HG03039 (cell line): ENCODE measurements around the gene RBM44.

ENCODE experiments used
- ATAC-seq: cut with Tn5 transposase; IDR thresholded peaks from one replicate; pipeline ENCODE4 v1.9.1; 2021; ENCODE audit warnings: mild to moderate bottlenecking, moderate library complexity; ENCODE audit not compliant: unreplicated experiment

Gene RBM44

DNA sequence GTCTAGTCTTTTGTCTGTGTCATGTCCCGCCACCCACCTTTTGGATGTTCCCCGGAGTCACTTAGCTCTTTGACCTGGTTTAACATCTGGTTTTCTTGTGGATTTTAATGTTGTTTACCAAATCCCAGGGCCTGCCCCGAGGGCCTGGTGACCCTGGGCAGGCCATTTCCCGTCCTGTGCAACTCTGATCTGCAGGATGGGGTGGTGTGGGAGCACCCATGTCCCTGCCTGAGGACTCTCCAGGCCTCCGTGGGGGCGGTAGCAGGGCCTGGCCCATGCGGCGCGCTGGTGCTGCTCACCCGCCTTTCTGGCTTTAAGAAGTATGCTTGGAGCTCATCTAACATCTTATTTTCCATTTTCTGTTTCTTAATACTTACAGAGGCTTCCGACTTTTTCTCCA, 71.5 kb downstream of the RBM44 start:
- ATAC-seq = no peak

DNA sequence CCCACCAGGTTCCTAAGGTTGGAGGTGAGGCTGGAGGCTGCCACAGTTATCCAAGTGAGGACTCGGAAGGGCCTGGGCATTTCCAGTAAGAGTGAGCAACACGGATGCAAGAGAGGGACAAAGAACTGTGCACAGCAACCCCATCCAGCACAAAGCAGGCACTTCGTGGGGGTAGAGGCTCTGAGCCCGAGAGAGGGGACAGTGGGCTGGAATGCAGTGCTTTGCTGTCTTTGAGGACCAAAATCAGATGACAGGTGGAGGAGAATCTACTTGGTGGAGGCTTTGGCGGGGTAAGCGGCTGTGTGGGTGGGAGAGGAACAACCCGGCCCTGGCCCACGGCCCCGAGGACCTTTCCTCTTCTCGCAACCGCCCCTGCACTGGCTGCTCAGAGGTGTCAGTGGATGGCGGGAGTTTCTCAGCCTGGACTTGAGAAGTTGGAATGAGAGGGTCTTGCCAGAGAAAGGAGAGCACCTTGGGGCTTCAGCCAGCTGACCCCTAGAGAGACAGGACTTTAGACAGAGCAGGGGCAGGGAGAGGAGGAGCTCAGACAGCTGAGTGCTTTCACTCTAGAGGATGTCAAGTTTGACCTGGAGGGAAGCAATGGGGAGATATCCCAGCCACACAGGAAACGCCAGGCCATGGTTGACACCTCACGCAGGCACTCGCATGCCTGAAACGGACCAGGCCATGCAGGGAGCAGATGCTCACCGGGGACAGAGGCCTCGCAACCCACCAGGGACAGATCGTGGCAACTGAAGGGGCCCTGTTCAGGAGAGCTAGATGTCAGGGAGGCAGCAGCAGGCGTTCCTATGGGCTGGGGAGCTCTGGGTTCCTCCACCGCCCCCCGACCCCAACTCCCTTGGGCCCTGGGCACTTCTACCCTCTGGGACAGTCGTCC, 72.4 kb downstream of the RBM44 start:
- ATAC-seq = no peak

GRCh38 chr2:237872178-237872887, 73.8 kb downstream of the RBM44 start:
- no peak for ATAC-seq

DNA sequence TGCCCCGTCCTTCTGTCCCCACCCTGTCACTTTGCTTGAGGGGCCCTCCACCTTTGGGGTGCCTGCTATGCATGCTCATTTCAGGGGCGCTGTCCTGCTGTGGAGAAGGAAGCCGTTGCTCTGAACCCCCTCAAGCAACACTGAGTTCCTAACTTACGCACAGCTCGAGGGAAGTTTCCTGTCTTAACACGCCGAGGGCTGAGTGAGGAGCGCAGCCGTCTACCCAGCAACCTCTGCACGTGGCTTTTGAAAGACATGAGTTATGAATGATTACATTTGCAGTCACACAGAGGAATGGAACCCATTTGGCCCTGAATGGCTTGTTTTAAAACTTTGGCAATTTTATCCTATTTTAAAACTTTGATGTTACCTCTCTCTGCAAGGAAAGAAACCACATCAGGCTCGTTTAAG, 74.8 kb downstream of the RBM44 start:
- no peak for ATAC-seq

GRCh38 chr2:237873897-237874551, 75.4 kb downstream of the RBM44 start:
- no peak for ATAC-seq

- no peak for ATAC-seq
Measured at GRCh38 chr2:237874585-237875161, 76.1 kb downstream of the RBM44 start.

- no peak for ATAC-seq
Measured at GRCh38 chr2:237875256-237876060, 76.9 kb downstream of the RBM44 start.

DNA sequence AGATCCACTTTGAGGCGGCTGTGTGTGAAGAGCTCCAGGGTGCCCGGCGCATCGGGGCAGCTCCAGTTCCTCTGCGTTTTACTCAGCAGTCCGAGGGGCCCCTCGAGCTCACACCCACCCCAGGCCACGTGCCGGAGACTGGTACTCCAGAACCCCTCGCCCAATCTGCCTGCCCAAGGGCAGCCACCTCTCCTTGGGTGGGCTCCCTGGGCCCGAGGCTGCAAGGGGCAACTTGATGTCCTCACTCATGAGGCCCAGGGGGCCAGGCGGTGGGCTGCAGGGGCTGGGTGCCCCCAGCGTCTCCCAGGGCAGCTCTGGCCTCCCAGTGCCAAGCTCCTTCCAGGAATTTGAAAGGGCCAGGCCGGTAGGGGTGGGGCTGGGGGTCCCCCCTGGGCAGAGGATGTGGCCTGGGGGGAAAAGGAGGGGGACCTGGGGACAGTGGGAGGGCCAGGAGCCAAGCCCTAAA, 77.5 kb downstream of the RBM44 start:
- ATAC-seq = no peak

DNA sequence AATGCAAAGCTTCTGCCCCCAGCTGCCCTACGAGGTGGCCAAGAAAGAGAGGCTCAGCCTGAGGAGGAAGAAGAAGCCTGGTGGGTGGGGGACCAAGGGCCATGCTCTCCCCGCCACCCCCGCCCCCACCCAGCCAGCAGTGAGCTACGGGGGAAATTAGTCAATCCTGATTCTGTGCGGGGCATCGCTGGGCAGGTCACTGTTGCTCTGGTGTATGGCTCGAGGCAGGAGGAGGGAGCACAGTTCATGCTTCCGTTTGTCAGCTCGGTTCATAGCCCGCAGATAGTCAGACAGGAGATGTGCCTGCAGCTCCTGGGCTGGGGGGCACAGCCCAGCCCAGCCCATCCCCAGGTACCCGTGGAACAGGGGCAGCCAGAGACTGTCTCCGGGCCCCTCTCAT, 78.0 kb downstream of the RBM44 start:
- no peak for ATAC-seq

GRCh38 chr2:237876951-237877491, 78.4 kb downstream of the RBM44 start:
- ATAC-seq = no peak

- ATAC-seq = no peak
Measured at GRCh38 chr2:237877576-237878307, 79.2 kb downstream of the RBM44 start.

GRCh38 chr2:237878321-237879057, 79.9 kb downstream of the RBM44 start:
- no peak for ATAC-seq

DNA sequence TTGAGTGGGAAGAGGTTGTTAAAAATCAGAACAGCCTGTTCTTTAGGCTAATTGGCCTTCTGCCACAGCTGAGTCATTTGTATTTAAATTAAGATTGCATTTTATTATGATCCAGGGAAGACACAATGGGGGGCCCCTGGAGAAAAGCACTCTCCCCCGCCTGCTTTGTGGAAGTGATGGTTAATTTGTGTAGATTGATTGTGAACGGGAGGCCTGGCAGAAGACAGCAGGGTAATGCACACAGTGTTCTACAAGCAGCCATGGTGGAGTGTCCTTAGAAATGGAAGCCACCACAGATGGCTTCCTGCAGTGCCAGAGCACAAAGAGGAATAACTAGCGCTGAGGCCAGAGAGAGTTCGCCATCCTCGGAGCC, 80.5 kb downstream of the RBM44 start:
- no peak for ATAC-seq

GRCh38 chr2:237879991-237880560, 81.5 kb downstream of the RBM44 start:
- ATAC-seq = no peak

DNA sequence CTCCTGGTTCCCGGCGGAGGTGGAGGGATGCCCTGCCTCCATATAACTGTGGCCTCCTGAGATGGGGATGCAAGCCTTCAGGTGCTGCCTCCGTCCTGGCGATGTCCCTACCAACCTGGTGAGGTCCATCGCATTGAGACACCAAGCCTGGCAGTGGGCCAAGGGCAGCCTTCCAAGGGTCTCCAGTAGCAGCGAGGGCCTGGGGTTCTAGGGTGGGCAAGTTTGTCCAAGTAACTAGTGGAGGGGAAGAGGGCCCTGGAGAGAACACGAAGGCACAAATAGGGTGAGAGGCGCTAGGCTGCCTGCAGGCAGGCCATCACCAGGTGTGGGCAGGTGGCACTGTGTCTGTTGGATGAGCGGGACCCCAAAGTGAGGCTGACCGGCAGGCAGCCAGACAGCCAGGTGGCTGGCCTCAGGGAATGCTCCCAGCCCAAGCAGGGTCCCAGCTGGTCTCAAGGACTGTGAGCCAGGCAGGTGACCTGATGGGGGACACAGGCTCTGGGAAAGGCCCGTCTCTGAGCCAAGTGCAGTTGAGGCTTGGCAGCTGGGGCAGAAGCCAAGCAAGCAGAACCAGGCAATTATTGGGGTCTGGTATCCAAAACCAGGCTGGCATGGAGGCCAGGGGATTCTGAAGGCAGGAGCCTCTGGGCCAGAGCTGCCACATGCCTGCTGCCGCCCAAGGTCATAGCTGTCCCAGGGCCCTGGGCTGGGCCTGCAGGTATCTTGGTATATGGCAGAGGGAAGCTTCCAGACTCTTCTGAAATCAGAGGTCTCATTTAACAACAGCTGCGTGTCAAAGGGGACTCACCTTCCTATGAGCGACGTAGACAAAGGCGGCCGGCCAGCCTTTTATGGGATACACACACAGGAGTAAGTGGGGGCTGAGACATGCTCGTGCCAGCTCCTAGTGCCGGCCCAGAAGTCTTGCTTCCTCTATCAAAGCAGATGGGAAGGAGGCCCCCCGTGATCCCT, 84.2 kb downstream of the RBM44 start:
- ATAC-seq = no peak

GRCh38 chr2:237883951-237884446, 85.4 kb downstream of the RBM44 start:
- no peak for ATAC-seq

GRCh38 chr2:237884681-237885080, 86.1 kb downstream of the RBM44 start:
- no peak for ATAC-seq
